Cardiac fibroblast (primary cell): Measurements from ENCODE around the gene BLID.

ENCODE experiments used
- DNase-seq, 2 donors: peaks; one replicate each; pipeline versions ENCODE4 v3.0.0 to v3.0.0-alpha.2; 2010; ENCODE audit warnings: low read depth in 2 of 2
- H3K4me3 ChIP-seq, 2 donors: replicated peaks in 1 of 2; 1 replicate in 1 of 2; 2 replicates in 1 of 2; pipeline ENCODE4 v1.5.1; 2011; ENCODE audit warnings: low read depth in 2 of 2, low read length in 2 of 2, mild to moderate bottlenecking in 2 of 2, moderate library complexity in 1 of 2
- CTCF ChIP-seq: IDR thresholded peaks from one replicate; pipeline ENCODE4 v1.5.1; 2011; ENCODE audit warnings: low read depth, mild to moderate bottlenecking, low read length, inconsistent platforms

BLID gene

DNA sequence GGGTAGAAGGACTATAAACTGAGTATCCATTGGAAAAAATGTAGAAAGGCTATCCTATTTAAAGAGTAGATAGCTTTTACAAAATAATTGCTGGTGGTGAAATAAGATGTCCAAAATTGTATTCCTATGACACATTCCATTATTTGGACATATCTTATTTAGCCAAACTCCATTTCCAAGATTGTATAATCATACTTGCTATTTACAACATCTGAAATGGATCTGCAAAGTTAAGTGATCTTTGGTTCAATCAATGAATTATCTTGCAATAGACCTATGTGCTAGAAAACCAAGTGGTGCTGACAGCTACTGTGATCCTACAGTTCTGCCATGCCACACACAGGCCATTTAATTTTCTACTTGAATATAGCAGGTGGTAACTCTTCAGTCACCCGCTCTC lies 11.0 kb upstream of the BLID start:
- no peak overlapping the region for H3K4me3 ChIP-seq
- TF ChIP-seq CTCF: no peak
- no peak for DNase-seq

- no peak for TF ChIP-seq CTCF
- DNase-seq: no peak
- no peak overlapping the region for H3K4me3 ChIP-seq
These were observed 10.1 kb upstream of the BLID start for GRCh38 chr11:122126024-122126688.

DNA sequence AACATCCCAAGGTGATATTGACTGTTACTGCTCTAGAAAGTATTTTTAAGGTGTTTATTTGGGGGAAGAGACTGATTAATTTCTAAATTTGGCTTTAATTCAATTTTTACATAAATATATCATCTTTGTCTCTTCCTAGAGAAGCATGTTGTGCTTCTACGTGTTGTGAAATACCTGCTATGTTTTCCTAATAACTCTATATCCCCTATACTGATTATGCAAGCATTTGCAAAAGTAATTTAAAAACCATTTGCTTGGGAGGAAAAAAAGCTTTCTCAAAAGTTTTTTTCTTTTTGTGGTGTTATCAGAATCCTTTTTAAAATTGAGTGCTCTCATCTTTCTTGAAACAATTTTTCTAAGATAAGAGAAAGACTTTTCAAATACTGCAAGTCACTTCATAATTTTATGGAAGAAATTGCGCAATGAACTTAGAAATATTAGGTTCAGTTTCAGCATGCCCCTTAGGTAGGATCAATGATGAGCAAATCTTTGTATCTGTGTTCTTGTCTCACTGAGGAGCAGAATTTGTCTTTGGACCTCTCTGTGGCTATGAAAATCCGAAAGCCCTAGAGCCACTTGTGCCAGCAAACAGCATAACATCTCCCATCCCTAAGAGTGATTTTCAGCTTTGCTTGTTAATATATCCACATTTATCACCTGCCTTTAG lies 7.4 kb upstream of the BLID start:
- no peak for DNase-seq
- no peak overlapping the region for H3K4me3 ChIP-seq
- no peak for TF ChIP-seq CTCF

DNA sequence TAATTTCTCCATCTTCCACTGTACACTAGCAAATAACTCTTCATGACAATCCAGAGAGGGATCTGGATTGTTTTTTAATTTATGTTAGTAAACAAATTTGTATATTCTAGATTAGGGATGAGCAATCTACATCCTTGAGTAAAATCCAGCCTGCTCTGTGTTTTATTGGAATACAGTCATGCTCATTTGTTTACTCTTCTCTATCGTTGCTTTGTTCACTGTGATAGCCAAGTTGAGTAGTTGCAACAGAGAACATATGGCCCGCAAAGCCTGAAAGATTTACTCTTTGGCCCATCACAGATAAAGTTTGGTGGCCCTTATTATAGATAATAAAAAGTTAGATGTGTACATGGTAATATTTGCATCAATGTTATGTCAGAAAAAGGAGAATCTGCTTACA lies 6.2 kb upstream of the BLID start:
- no peak overlapping the region for H3K4me3 ChIP-seq
- TF ChIP-seq CTCF: no peak
- DNase-seq: no peak

DNA sequence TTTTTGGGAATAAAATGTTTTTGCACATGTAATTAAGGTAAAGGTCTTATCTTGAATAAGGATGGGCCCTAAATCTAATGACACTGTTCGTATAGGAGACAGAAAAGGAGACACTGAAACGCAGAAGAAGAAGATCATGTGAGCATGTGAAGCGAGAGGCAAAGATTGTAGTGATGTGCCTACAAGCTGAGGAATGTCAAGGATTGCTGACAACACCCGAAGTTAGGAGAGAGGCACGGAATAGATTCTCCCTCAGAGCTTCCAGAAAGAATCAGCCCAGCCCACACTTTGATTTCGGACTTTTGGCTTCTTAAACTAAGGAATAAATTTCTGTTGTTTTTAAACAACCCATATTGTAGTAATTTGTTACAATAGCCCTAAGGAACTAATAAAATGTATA lies 4.1 kb upstream of the BLID start:
- no peak for DNase-seq
- H3K4me3 ChIP-seq: no peak overlapping the region
- TF ChIP-seq CTCF: no peak

- no peak overlapping the region for H3K4me3 ChIP-seq
- no peak for TF ChIP-seq CTCF
- no peak for DNase-seq
These were observed 576 bp upstream of the BLID start for GRCh38 chr11:122116591-122116990.

- no peak for DNase-seq
- H3K4me3 ChIP-seq: no peak overlapping the region
- TF ChIP-seq CTCF: no peak
These were observed 1.0 kb downstream of the BLID start for GRCh38 chr11:122114976-122115375.
